Endodermal cell (in vitro differentiated cells): ENCODE data around the gene SPG7. TPM values are rescaled to one million over a fixed set of nuclear protein-coding genes. Genes with fewer than 3 reads are reported as not detected.
A peak's percentile ranks its signal among the peaks of the same experiment; 100 is the strongest.

Experiments used
- DNase-seq: peaks from one replicate; pipeline ENCODE4 v3.0.0-alpha.2; 2017
- H3K27ac ChIP-seq: 2 replicates; pipeline ENCODE4 v1.5.1; 2013; ENCODE audit warnings: mild to moderate bottlenecking, low read depth, low read length, moderate library complexity
- H3K27me3 ChIP-seq: 2 replicates; pipeline ENCODE4 v1.6.1; 2013; ENCODE audit warnings: mild to moderate bottlenecking, low read length, moderate library complexity; ENCODE audit not compliant: insufficient read depth, control insufficient read depth, poor library complexity, severe bottlenecking
- H3K36me3 ChIP-seq: 2 replicates; pipeline ENCODE4 v1.7.0; 2013; ENCODE audit warnings: mild to moderate bottlenecking, low read length, moderate library complexity; ENCODE audit not compliant: control insufficient read depth, insufficient read depth
- H3K4me1 ChIP-seq: one replicate; pipeline ENCODE4 v1.7.0; 2013; ENCODE audit warnings: low read length; ENCODE audit not compliant: control insufficient read depth, insufficient read depth
- H3K4me3 ChIP-seq: 2 replicates; pipeline ENCODE4 v1.5.1; 2013; ENCODE audit warnings: mild to moderate bottlenecking, low read length, moderate library complexity
- H3K9ac ChIP-seq: 2 replicates; pipeline ENCODE4 v1.6.1; 2013; ENCODE audit warnings: mild to moderate bottlenecking, low read length, moderate library complexity; ENCODE audit not compliant: poor library complexity, severe bottlenecking; ENCODE audit errors: extremely low read depth
- H3K9me3 ChIP-seq: 2 replicates; pipeline ENCODE4 v1.6.1; 2013; ENCODE audit warnings: mild to moderate bottlenecking, low read length, moderate library complexity; ENCODE audit not compliant: control insufficient read depth
- H3K27ac Mint-ChIP-seq: 2 replicates; pipeline ENCODE4 v1.8.0; 2020; ENCODE audit warnings: mixed read lengths
- H3K27me3 Mint-ChIP-seq: 2 replicates; pipeline ENCODE4 v1.8.0; 2021; ENCODE audit warnings: mild to moderate bottlenecking, mixed read lengths; ENCODE audit not compliant: insufficient read depth
- H3K36me3 Mint-ChIP-seq: 2 replicates; pipeline ENCODE4 v1.8.0; 2020; ENCODE audit warnings: low read depth, mixed read lengths
- H3K4me1 Mint-ChIP-seq: 2 replicates; pipeline ENCODE4 v1.8.0; 2020; ENCODE audit warnings: mixed read lengths
- H3K4me3 Mint-ChIP-seq: 2 replicates; pipeline ENCODE4 v1.8.0; 2020; ENCODE audit warnings: mild to moderate bottlenecking, moderate library complexity, mixed read lengths
- H3K9me3 Mint-ChIP-seq: 2 replicates; pipeline ENCODE4 v1.8.0; 2020; ENCODE audit warnings: mild to moderate bottlenecking, mixed read lengths
- CTCF ChIP-seq: fragments of 200-600 bp; sonication (generic); conservative IDR thresholded peaks from 2 replicates; pipeline ENCODE4 v1.5.0; 2021; ENCODE audit warnings: antibody characterized with exemption, mild to moderate bottlenecking
- WGBS, 2 experiments: methylation state at CpG; one replicate each; pipeline versions ENCODE4 v1.1.5 to v1.1.7; 2013; ENCODE audit warnings: missing lambda C conversion rate in 2 of 2, mixed read lengths in 1 of 2; ENCODE audit not compliant: insufficient coverage in 1 of 2, insufficient read length in 1 of 2; 5-methylcytosine and 5-hydroxymethylcytosine counted together
- total RNA-seq, 2 donors: library from RNA; stranded (reverse); fragmentation: NEBNext Ultra II Directional in 1 of 2; extraction: Animal tissue kit (Norgen Biotek cat#: 25700) in 1 of 2; gene quantifications; 2 replicates in 1 of 2; 3 replicates in 1 of 2; pipeline ENCODE4 v1.2.1, GENCODE V29; 2021

The SPG7 gene
- total RNA-seq, 2 donors from 2014 or later, result 153 to 156 TPM

GRCh38 chr16:89555265-89555664 is 47.1 kb downstream of the SPG7 start:
- no peak for TF ChIP-seq CTCF
- 90 to 96% methylated on average over 2 to 16 of the region's 16 CpGs for WGBS, 2 experiments
- Mint-ChIP-seq H3K27ac (peak overlapping the region; percentile 55), H3K27me3 (no peaks in the 10 kb centered on the region), H3K36me3 (peaks cover 54% of the 10 kb centered on the region), H3K9me3 (no peaks in the 10 kb centered on the region), H3K4me1 (peaks cover 3% of the 10 kb centered on the region), H3K4me3 (no peak overlapping the region)
- no peaks in the 10 kb centered on the region for H3K27me3 ChIP-seq
- no peaks in the 10 kb centered on the region for H3K4me1 ChIP-seq
- no peak overlapping the region for H3K4me3 ChIP-seq
- peaks cover 58% of the 10 kb centered on the region for H3K36me3 ChIP-seq
- DNase-seq, result no peak
- H3K27ac ChIP-seq, result no peak overlapping the region
- H3K9ac ChIP-seq, result no peak overlapping the region
- no peaks in the 10 kb centered on the region for H3K9me3 ChIP-seq

- 94 to 96% methylated on average over 11 to 13 of the region's 13 CpGs for WGBS, 2 experiments
- Histone ChIP-seq H3K9ac (no peak overlapping the region), H3K4me1 (no peaks in the 10 kb centered on the region), H3K4me3 (no peak overlapping the region), H3K27me3 (no peaks in the 10 kb centered on the region), H3K27ac (no peak overlapping the region), H3K36me3 (peaks cover 53% of the 10 kb centered on the region), H3K9me3 (no peaks in the 10 kb centered on the region)
- no peak for DNase-seq
- no peaks in the 10 kb centered on the region for H3K27me3 Mint-ChIP-seq
- no peaks in the 10 kb centered on the region for H3K9me3 Mint-ChIP-seq
- TF ChIP-seq CTCF, result no peak
- peaks cover 3% of the 10 kb centered on the region for H3K4me1 Mint-ChIP-seq
- peak overlapping the region; percentile 55 for H3K27ac Mint-ChIP-seq
- no peak overlapping the region for H3K4me3 Mint-ChIP-seq
- H3K36me3 Mint-ChIP-seq, result peaks cover 49% of the 10 kb centered on the region
Observed at GRCh38 chr16:89555780-89556179, 47.6 kb downstream of the SPG7 start.

- peaks cover 46% of the 10 kb centered on the region for H3K36me3 Mint-ChIP-seq
- H3K4me3 Mint-ChIP-seq, result no peak overlapping the region
- Histone ChIP-seq H3K4me3 (no peak overlapping the region), H3K4me1 (no peaks in the 10 kb centered on the region), H3K9me3 (no peaks in the 10 kb centered on the region), H3K36me3 (peaks cover 51% of the 10 kb centered on the region), H3K9ac (no peak overlapping the region), H3K27me3 (no peaks in the 10 kb centered on the region), H3K27ac (peak overlapping the region; percentile 73)
- WGBS, 2 experiments, result 81 to 84% methylated on average over 33 to 34 of the region's 34 CpGs
- no peaks in the 10 kb centered on the region for H3K27me3 Mint-ChIP-seq
- peak; percentile 89 for TF ChIP-seq CTCF
- no peaks in the 10 kb centered on the region for H3K9me3 Mint-ChIP-seq
- peaks cover 9% of the 10 kb centered on the region for H3K4me1 Mint-ChIP-seq
- H3K27ac Mint-ChIP-seq, result peak overlapping the region; percentile 90
- peak; percentile 98 for DNase-seq
Observed at GRCh38 chr16:89556750-89557689, 48.8 kb downstream of the SPG7 start.
